Fibroblast of lung (primary cell): ENCODE data around the gene CD248. TPM values are rescaled to one million over a fixed set of nuclear protein-coding genes. Genes with fewer than 3 reads are reported as not detected.
A peak's percentile ranks its signal among the peaks of the same experiment; 100 is the strongest.

Experiments used
- DNase-seq, 2 donors: peaks; one replicate each; pipeline versions ENCODE4 v3.0.0 to v3.0.0-alpha.2; 2010; ENCODE audit warnings: low read depth in 2 of 2
- H2AFZ ChIP-seq: 2 replicates; pipeline ENCODE4 v1.5.1; 2012; ENCODE audit warnings: low read length, control low read depth, inconsistent platforms
- H3K27ac ChIP-seq: 2 replicates; pipeline ENCODE4 v1.5.1; 2011; ENCODE audit warnings: low read length, control low read depth; ENCODE audit not compliant: insufficient read depth
- H3K27me3 ChIP-seq: 2 replicates; pipeline ENCODE4 v1.5.1; 2011; ENCODE audit warnings: mild to moderate bottlenecking, low read length; ENCODE audit not compliant: control insufficient read depth, insufficient read depth
- H3K36me3 ChIP-seq: 2 replicates; pipeline ENCODE4 v1.5.1; 2011; ENCODE audit warnings: low read length; ENCODE audit not compliant: control insufficient read depth, insufficient read depth
- H3K4me1 ChIP-seq: 2 replicates; pipeline ENCODE4 v1.5.1; 2011; ENCODE audit warnings: low read length; ENCODE audit not compliant: control insufficient read depth, insufficient read depth; ENCODE audit errors: extremely low read depth
- H3K4me2 ChIP-seq: 2 replicates; pipeline ENCODE4 v1.5.1; 2011; ENCODE audit warnings: low read length, control low read depth; ENCODE audit not compliant: insufficient read depth; ENCODE audit errors: extremely low read depth
- H3K4me3 ChIP-seq, 4 experiments: fragments of 200-600 bp in 1 of 4; sonication (generic) in 1 of 4; replicated peaks in 1 of 4; 2 replicates each; pipeline ENCODE4 v1.5.1; 2011 to 2016; ENCODE audit warnings: low read length in 4 of 4, low read depth in 3 of 4, mild to moderate bottlenecking in 3 of 4, control low read depth in 2 of 4, inconsistent platforms in 1 of 4, mixed read lengths in 1 of 4; ENCODE audit not compliant: insufficient read depth in 1 of 4; ENCODE audit errors: control extremely low read depth in 1 of 4
- H3K79me2 ChIP-seq: 2 replicates; pipeline ENCODE4 v1.5.1; 2012; ENCODE audit warnings: mild to moderate bottlenecking, low read length, inconsistent platforms; ENCODE audit not compliant: control insufficient read depth, insufficient read depth
- H3K9ac ChIP-seq: 2 replicates; pipeline ENCODE4 v1.5.1; 2011; ENCODE audit warnings: mild to moderate bottlenecking, low read length, control low read depth; ENCODE audit not compliant: insufficient read depth
- H3K9me3 ChIP-seq: 2 replicates; pipeline ENCODE4 v1.5.1; 2012; ENCODE audit warnings: low read depth, low read length; ENCODE audit not compliant: control insufficient read depth, insufficient read depth
- H4K20me1 ChIP-seq: 2 replicates; pipeline ENCODE4 v1.5.1; 2011; ENCODE audit warnings: low read length; ENCODE audit not compliant: control insufficient read depth, insufficient read depth; ENCODE audit errors: extremely low read depth
- EZH2 ChIP-seq: IDR thresholded peaks from 2 replicates; pipeline ENCODE4 v1.5.1; 2012; ENCODE audit warnings: low read length, control low read depth, mild to moderate bottlenecking; ENCODE audit errors: missing control alignments
- polyA plus RNA-seq, 2 donors: library from polyadenylated mRNA; depleted of rRNA in 1 of 2; stranded (reverse) in 1 of 2; unstranded in 1 of 2; fragments of >200 nt; gene quantifications; 2 replicates each; pipeline ENCODE4 v1.2.1, GENCODE V29; 2011 to 2012; ENCODE audit warnings: missing spikeins in 1 of 2
- total RNA-seq: library from RNA; depleted of rRNA; stranded (reverse); fragments of >200 nt; gene quantifications from 2 replicates; pipeline ENCODE4 v1.2.1, GENCODE V29; 2014
- TF ChIP-seq, protein P1 (sequence below), 2 donors: IDR thresholded peaks in 1 of 2; conservative IDR thresholded peaks in 1 of 2; 1 replicate in 1 of 2; 2 replicates in 1 of 2; pipeline ENCODE4 v1.5.1; 2011 to 2012; ENCODE audit warnings: low read length in 2 of 2, control low read depth in 1 of 2, inconsistent platforms in 1 of 2, low read depth in 1 of 2, mild to moderate bottlenecking in 1 of 2

CD248 gene
- total and polyA plus RNA-seq, 2 donors (not counting 1 experiment from before 2014, with no cell fraction given), result 95.6 to 132 TPM

DNA sequence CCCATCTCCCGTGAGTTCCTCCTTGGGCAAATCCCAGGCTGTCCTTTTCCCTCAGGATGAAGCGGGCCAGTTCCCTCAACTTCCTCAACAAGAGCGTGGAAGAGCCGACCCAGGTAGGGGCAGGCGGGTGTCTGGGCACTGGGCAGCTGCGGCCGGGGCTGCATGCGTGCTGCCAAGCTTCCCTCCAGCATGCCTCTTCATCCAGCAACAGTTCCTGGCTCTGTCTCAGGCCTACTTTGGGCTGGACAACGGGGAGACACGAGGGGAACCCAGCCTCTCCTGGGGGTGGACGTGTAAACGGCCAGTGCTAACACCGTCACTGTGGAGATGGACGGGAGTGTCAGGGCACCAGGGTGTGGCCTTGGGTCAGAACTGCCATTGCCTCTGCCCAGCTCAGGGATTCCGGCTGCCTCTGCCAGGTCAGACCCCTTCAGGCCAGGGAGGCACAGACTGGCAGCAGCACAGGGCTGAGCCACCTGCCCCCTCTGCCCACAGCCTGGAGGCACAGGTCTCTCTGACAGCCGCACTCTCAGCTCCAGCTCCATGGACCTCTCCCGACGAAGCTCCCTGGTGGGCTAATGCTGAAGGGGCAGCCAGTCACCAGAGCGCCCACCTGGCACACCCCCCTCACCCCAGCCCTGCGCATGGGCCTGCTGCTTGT lies 50.3 kb downstream of the CD248 start:
- peak overlapping the region; percentile 57 for H3K27ac ChIP-seq
- no peaks in the 10 kb centered on the region for H3K9me3 ChIP-seq
- H3K4me1 ChIP-seq, result peaks cover 4% of the 10 kb centered on the region
- TF ChIP-seq EZH2, result no peak
- TF ChIP-seq, protein P1, sequence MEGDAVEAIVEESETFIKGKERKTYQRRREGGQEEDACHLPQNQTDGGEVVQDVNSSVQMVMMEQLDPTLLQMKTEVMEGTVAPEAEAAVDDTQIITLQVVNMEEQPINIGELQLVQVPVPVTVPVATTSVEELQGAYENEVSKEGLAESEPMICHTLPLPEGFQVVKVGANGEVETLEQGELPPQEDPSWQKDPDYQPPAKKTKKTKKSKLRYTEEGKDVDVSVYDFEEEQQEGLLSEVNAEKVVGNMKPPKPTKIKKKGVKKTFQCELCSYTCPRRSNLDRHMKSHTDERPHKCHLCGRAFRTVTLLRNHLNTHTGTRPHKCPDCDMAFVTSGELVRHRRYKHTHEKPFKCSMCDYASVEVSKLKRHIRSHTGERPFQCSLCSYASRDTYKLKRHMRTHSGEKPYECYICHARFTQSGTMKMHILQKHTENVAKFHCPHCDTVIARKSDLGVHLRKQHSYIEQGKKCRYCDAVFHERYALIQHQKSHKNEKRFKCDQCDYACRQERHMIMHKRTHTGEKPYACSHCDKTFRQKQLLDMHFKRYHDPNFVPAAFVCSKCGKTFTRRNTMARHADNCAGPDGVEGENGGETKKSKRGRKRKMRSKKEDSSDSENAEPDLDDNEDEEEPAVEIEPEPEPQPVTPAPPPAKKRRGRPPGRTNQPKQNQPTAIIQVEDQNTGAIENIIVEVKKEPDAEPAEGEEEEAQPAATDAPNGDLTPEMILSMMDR (conservative IDR thresholded peaks at IDR 0.05 in 1 of 2, IDR thresholded peaks at IDR 0.05 in 1 of 2; ENCODE audit: low read depth in 1 of 2, low read length in 2 of 2), result no peak
- no peak overlapping the region for H3K9ac ChIP-seq
- peak overlapping the region; percentile 49 for H3K4me2 ChIP-seq
- peak overlapping the region; percentile 33 to 100 (median 70) for H3K4me3 ChIP-seq
- no peak overlapping the region for H2AFZ ChIP-seq
- H4K20me1 ChIP-seq, result no peaks in the 10 kb centered on the region
- H3K27me3 ChIP-seq, result no peaks in the 10 kb centered on the region
- peaks cover 23% of the 10 kb centered on the region for H3K36me3 ChIP-seq
- DNase-seq, result no peak
- H3K79me2 ChIP-seq, result peaks cover 25% of the 10 kb centered on the region

DNA sequence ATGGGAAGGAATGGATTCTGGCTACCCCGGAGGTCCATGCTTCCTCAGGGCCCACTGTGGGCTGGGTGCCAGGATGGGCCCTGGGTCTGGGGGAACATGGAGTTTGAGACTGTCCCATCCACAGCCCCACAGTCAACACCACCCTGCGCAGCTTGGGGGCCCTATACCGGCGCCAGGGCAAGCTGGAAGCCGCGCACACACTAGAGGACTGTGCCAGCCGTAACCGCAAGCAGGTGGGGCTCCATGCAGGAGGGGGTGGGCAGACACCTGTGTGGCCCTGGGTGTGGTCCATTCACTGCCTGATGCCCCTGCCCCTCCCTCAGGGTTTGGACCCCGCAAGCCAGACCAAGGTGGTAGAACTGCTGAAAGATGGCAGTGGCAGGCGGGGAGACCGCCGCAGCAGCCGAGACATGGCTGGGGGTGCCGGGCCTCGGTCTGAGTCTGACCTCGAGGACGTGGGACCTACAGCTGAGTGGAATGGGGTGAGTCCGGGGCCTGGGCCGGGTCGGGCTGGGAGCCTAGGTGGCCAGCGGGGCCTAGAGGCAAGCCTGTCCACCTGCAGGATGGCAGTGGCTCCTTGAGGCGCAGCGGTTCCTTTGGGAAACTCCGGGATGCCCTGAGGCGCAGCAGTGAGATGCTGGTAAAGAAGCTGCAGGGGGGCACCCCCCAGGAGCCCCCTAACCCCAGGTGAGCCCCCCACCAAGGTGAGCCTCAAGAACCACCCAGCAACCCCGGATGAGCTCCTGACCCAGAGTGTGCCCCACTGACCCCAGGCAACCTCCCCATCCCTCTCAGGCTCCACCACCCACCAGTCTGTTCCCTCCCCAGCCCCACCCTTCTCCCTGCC lies 51.1 kb downstream of the CD248 start:
- TF ChIP-seq, protein P1 (conservative IDR thresholded peaks at IDR 0.05 in 1 of 2, IDR thresholded peaks at IDR 0.05 in 1 of 2; ENCODE audit: low read depth in 1 of 2, low read length in 2 of 2), result no peak
- TF ChIP-seq EZH2, result no peak
- no peak overlapping the region for H3K4me2 ChIP-seq
- H4K20me1 ChIP-seq, result no peaks in the 10 kb centered on the region
- no peaks in the 10 kb centered on the region for H3K27me3 ChIP-seq
- no peak for DNase-seq
- H3K4me1 ChIP-seq, result peaks cover 4% of the 10 kb centered on the region
- no peak overlapping the region for H3K9ac ChIP-seq
- no peak overlapping the region for H3K4me3 ChIP-seq
- H3K27ac ChIP-seq, result no peak overlapping the region
- H2AFZ ChIP-seq, result no peak overlapping the region
- H3K9me3 ChIP-seq, result no peaks in the 10 kb centered on the region
- H3K79me2 ChIP-seq, result peaks cover 21% of the 10 kb centered on the region
- H3K36me3 ChIP-seq, result peaks cover 23% of the 10 kb centered on the region

DNA sequence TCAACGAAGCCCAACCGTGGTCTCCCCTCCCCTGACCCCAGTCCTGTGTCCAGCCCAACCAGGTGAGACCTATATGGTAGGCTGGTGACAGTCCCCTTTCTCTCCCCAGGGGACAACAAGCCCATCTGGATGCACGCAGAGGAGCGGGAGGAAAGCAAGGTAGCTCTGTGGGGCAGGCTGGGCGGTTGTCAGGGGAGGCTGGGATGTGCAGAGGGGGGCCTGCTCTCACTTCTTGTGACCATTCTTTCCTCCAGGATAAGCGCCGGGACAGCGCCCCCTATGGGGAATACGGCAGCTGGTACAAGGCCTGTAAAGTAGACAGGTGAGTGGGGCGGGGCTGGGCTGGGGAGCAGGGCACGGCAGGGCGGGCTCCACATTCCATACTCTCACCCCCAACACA lies 51.9 kb downstream of the CD248 start:
- H3K27me3 ChIP-seq, result no peaks in the 10 kb centered on the region
- H3K36me3 ChIP-seq, result peaks cover 23% of the 10 kb centered on the region
- no peak overlapping the region for H3K27ac ChIP-seq
- DNase-seq, result no peak
- H2AFZ ChIP-seq, result no peak overlapping the region
- peaks cover 3% of the 10 kb centered on the region for H3K4me1 ChIP-seq
- H4K20me1 ChIP-seq, result no peaks in the 10 kb centered on the region
- no peak overlapping the region for H3K9ac ChIP-seq
- TF ChIP-seq, protein P1 (conservative IDR thresholded peaks at IDR 0.05 in 1 of 2, IDR thresholded peaks at IDR 0.05 in 1 of 2; ENCODE audit: low read depth in 1 of 2, low read length in 2 of 2), result peak in 1 of 2 donors; percentile 28
- no peak for TF ChIP-seq EZH2
- no peak overlapping the region for H3K4me2 ChIP-seq
- peaks cover 12% of the 10 kb centered on the region for H3K79me2 ChIP-seq
- no peak overlapping the region for H3K4me3 ChIP-seq
- no peaks in the 10 kb centered on the region for H3K9me3 ChIP-seq
